ENCODE results near the gene PEX11G. TPM values are rescaled to one million over a fixed set of nuclear protein-coding genes. Genes with fewer than 3 reads are reported as not detected.

The PEX11G gene
- total and polyA plus RNA-seq, 2 of the 8 experiments (the other 6 are each of a cell fraction or from before 2014, with no cell fraction given) = 2.1 to 4.3 TPM

DNA sequence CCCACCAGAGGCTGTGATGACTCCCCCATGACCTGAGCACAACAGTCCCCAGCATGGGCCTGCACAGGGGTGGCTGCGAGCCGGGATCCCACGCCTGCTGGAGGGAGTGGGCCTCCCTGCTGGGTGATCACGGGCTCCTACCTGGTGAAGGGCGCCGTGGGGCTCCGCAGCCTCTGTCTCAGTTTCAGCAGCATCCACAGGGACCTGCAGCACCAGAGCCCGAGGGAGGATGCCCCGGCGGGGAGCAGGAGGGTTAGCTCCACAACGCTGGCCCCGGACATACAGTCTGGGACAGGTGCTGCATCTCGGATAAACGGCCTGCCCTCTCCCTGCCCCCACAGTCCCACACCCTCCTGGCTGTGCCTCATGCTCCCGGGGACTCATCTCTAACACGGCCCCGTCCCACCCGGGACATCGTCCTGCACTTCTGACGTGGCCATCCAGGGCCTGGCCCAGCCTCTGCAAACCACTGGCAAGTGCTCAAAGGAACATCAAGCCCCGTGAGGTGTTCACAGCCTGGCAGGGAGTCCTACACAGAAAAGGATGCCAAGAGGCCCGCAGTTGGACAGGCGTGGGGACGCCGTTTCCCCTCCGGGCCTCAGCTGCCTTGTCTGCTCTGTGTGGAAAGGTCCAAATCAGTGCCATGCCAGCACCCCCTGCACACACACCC lies 10.5 kb downstream of the PEX11G start:
- no peak for DNase-seq (ENCODE audit: low read depth in 1 of 2, low spot score in 2 of 2)
- Histone ChIP-seq H4K91ac (replicated peaks; ENCODE audit: insufficient read length, low read length) (no peak overlapping the region), H2BK5ac (ENCODE audit: low read depth, low read length) (no peak overlapping the region), H3K18ac (ENCODE audit: extremely low read depth, low read length) (no peak overlapping the region), H2BK12ac (ENCODE audit: low read depth, low read length) (no peak overlapping the region), H3K79me1 (ENCODE audit: low read depth, low read length) (no peaks in the 10 kb centered on the region), H2BK15ac (ENCODE audit: low read length) (no peak overlapping the region), H4K5ac (ENCODE audit: insufficient read length, low read depth, low read length) (no peak overlapping the region), H3K23me2 (ENCODE audit: low read depth, low read length) (no peaks in the 10 kb centered on the region; the same call in 1 of the 2 replicates), H3K79me2 (ENCODE audit: control insufficient read depth in 1 of 2, insufficient read depth in 2 of 2, low read length in 2 of 2) (no peaks in the 10 kb centered on the region), H3K4ac (replicated peaks; ENCODE audit: insufficient read length, low read depth, low read length) (no peak overlapping the region), H3K9ac (replicated peaks in 1 of 4; ENCODE audit: extremely low read depth in 1 of 4, low read depth in 3 of 4, low read length in 3 of 4) (no peak overlapping the region), H4K8ac (ENCODE audit: extremely low read depth, insufficient read depth, low read length) (0 out of 2 replicates have a peak overlapping the region, but pooled peaks have one; percentile 35), H3K14ac (ENCODE audit: insufficient read length) (no peak overlapping the region), H2AK5ac (ENCODE audit: low read depth, low read length) (peak overlapping the region; percentile 75; the same call in 1 of the 2 replicates), H3K27ac (ENCODE audit: low read depth, low read length) (no peak overlapping the region), H3K4me3 (ENCODE audit: extremely low read depth in 1 of 4, insufficient read depth in 2 of 4, low read depth in 3 of 4, low read length in 4 of 4) (no peak overlapping the region), H3K4me1 (replicated peaks in 1 of 4; ENCODE audit: control insufficient read depth in 3 of 4, insufficient read depth in 4 of 4, low read length in 3 of 4) (peaks cover 0 to 10% (median 8%) of the 10 kb centered on the region in 4 experiments; a peak in 5 of 7 replicates), H3K23ac (ENCODE audit: insufficient read length) (no peak overlapping the region), H3K9me3 (ENCODE audit: insufficient read depth in 2 of 2, low read depth in 1 of 2, low read length in 1 of 2) (no peaks in the 10 kb centered on the region), H3K27me3 (replicated peaks in 1 of 4; ENCODE audit: control insufficient read depth in 3 of 4, extremely low read depth in 1 of 4, insufficient read depth in 3 of 4, low read length in 3 of 4) (peaks cover 0 to 2% (median 0%) of the 10 kb centered on the region in 4 experiments; a peak in 3 of 7 replicates), H3K56ac (replicated peaks; ENCODE audit: insufficient read length, low read depth, low read length) (no peak overlapping the region), H3K4me2 (ENCODE audit: insufficient read depth in 1 of 2, low read depth in 2 of 2, low read length in 2 of 2) (no peak overlapping the region), H2AFZ (ENCODE audit: low read length) (no peak overlapping the region), H2BK20ac (ENCODE audit: low read length) (no peak overlapping the region), H4K20me1 (replicated peaks in 1 of 2; ENCODE audit: control insufficient read depth in 1 of 2, insufficient read depth in 2 of 2, low read length in 2 of 2) (no peaks in the 10 kb centered on the region), H3K36me3 (ENCODE audit: control insufficient read depth in 2 of 4, insufficient read depth in 4 of 4, low read length in 3 of 4) (no peaks in the 10 kb centered on the region), H2BK120ac (replicated peaks; ENCODE audit: low read depth, low read length) (no peak overlapping the region)
- no peak for TF ChIP-seq HDAC2 (IDR thresholded peaks at IDR 0.05; ENCODE audit: borderline replicate concordance in 1 of 2, low read depth in 2 of 2, low read length in 2 of 2)
- 0 out of 2 replicates have a peak, but pooled peaks have one; percentile 48 for TF ChIP-seq POLR2AphosphoS5 (IDR thresholded peaks at IDR 0.05; ENCODE audit: low read depth, low read length)
- FAIRE-seq = no peak
- ChIA-PET POLR2A (ENCODE audit: partially characterized antibody) (interaction anchor here (0.6 to 1.7 kb wide), 2 partner anchors 11 to 79 kb away, joined by 4 read pairs; no protein-coding TSS in a partner anchor), CTCF (ENCODE audit: partially characterized antibody) (interaction anchor here (1.0 to 1.9 kb wide), 2 partner anchors 17 to 32 kb away, joined by 3 to 4 read pairs; no protein-coding TSS in a partner anchor)
- WGBS, 2 experiments (ENCODE audit: extremely low coverage in 1 of 2, insufficient coverage in 1 of 2, insufficient read length in 1 of 2, insufficient replicate concordance in 2 of 2, low coverage in 1 of 2, low lambda C conversion rate in 2 of 2, missing lambda C conversion rate in 1 of 2) = 83% methylated on average over 22 of the region's 26 CpGs; no CpG with 5 or more reads in 1 of the 2 experiments
